ENCODE measurements around the gene ATP13A4.
A peak's percentile ranks its signal among the peaks of the same experiment; 100 is the strongest.

Gene ATP13A4

GRCh38 chr3:193403307-193403706 is 151.4 kb downstream of the ATP13A4 start:
- no peak for DNase-seq (ENCODE audit: low spot score)

GRCh38 chr3:193400304-193400703 is 154.4 kb downstream of the ATP13A4 start:
- no peak for DNase-seq (ENCODE audit: low spot score)

- no peak for DNase-seq (ENCODE audit: low spot score)
Measured at GRCh38 chr3:193396451-193397244, 158.0 kb downstream of the ATP13A4 start.

GRCh38 chr3:193391902-193392301 is 162.8 kb downstream of the ATP13A4 start:
- DNase-seq (ENCODE audit: low spot score) = peak; percentile 33

GRCh38 chr3:193389335-193389734 is 165.4 kb downstream of the ATP13A4 start:
- DNase-seq (ENCODE audit: low spot score) = no peak

GRCh38 chr3:193388361-193388760 is 166.3 kb downstream of the ATP13A4 start:
- no peak for DNase-seq (ENCODE audit: low spot score)

GRCh38 chr3:193387596-193387995 is 167.1 kb downstream of the ATP13A4 start:
- DNase-seq (ENCODE audit: low spot score) = no peak

GRCh38 chr3:193378706-193379105 is 176.0 kb downstream of the ATP13A4 start, which contains the start of gene ATP13A5:
Gene ATP13A5, minus strand, starts transcription at chr3:193378753. Its CDS starts 28 bp downstream, at chr3:193378725.
- no peak for DNase-seq (ENCODE audit: low spot score)

GRCh38 chr3:193377591-193377990 is 177.1 kb downstream of the ATP13A4 start:
- no peak for DNase-seq (ENCODE audit: low spot score)

GRCh38 chr3:193375614-193376013 is 179.1 kb downstream of the ATP13A4 start:
- no peak for DNase-seq (ENCODE audit: low spot score)

GRCh38 chr3:193372783-193373182 is 181.9 kb downstream of the ATP13A4 start:
- no peak for DNase-seq (ENCODE audit: low spot score)

GRCh38 chr3:193367868-193368267 is 186.8 kb downstream of the ATP13A4 start:
- no peak for DNase-seq (ENCODE audit: low spot score)

- DNase-seq (ENCODE audit: low spot score) = no peak
Measured at GRCh38 chr3:193357291-193357690, 197.4 kb downstream of the ATP13A4 start.

GRCh38 chr3:193354423-193354822 is 200.3 kb downstream of the ATP13A4 start:
- DNase-seq (ENCODE audit: low spot score) = no peak
